HG03565 (cell line): ENCODE results near the gene SIX1.

Experiments used
- ATAC-seq: cut with Tn5 transposase; IDR thresholded peaks from one replicate; pipeline ENCODE4 v1.9.1; 2021; ENCODE audit warnings: mild to moderate bottlenecking, moderate library complexity; ENCODE audit not compliant: unreplicated experiment

Gene SIX1

DNA sequence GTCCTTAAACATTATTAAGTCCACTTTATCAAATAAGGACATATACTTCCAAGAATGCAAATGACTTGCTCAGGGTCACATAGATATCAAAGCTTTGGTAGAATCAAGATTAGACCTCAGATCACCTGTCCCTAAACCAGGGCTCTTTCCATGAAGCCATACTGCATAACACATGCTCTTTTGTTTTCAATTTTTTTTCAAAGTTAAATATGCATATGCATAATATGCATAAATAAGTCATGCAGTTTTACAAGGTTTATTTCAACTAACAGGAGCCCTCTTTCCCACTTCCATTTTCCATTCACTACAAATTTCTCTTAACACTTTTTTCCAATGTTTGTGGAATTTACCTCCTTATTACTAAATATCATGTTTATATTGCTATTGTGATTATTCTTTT is 53.1 kb downstream of the SIX1 start:
- no peak for ATAC-seq

DNA sequence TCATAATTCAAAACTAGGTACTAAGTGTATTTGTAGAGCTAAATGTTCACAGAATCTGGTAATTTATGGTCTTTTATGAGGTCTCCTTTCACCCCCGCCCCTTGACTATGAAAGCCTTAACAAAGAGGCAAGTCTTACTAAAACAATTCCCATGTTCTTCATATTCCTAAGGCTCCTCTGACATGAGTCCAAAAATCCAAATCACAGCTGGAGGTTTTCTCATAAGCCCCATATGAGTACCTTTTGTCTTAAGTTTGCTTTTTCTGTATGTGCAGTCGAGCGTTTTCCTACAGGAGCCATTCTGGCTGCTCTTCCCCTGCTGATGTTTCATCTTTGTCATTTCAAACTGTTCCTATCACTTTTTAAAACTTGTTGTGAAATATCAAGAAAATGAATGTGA is 55.2 kb downstream of the SIX1 start:
- ATAC-seq = no peak
